Measurements from ENCODE around the gene IFT52.
A peak's percentile ranks its signal among the peaks of the same experiment; 100 is the strongest.

The IFT52 gene, protein sequence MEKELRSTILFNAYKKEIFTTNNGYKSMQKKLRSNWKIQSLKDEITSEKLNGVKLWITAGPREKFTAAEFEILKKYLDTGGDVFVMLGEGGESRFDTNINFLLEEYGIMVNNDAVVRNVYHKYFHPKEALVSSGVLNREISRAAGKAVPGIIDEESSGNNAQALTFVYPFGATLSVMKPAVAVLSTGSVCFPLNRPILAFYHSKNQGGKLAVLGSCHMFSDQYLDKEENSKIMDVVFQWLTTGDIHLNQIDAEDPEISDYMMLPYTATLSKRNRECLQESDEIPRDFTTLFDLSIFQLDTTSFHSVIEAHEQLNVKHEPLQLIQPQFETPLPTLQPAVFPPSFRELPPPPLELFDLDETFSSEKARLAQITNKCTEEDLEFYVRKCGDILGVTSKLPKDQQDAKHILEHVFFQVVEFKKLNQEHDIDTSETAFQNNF

DNA sequence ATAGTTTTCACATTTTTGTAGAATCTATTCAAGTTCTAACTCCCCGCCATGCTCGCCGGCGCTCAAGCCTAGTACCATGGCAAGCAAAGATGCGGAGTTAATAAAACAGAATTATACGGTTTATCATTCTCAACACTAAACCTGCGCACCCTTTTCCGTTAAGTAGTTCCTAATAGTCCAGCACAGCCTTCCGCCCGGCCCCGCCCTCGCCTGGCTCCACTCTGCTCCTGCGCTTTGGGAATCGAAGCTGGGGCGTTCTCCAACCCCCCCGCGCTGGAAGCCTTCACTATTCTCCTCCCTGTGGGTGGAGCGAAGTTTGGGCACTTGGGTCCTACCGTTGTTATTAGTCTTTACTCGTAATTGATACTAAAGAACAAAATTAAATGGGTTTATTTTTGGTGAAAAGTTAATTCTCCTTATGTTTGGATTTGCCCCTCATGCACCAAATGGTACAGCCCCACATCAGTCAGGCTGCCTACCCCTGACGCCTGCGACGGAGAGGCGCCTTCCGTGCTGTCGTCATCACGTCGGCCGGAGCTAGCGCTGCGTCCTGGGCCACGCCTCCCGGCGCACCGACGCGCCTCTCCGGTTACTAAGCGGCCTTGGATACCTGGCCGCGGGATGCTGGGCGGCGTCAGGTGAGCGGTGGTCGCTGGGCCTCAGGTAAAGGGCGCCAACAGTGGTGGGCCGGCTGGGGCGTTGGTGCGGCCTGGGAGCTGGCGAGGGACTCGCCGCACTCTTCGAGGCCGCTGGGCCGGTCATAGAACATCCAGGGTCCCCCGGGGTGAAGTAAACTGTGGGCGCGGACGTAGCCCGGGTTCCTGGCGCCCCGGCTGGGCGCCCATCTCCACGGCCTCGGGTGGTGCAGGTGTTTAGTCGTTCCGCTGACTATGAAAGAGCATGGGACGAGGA, at the start of gene IFT52:
TSS of gene IFT52 (plus strand) at position 546 of the 912 bp plus-strand sequence. CDS start 3,762 bp downstream, outside the sequence.
- DNase-seq, result peak; percentile 91

DNA sequence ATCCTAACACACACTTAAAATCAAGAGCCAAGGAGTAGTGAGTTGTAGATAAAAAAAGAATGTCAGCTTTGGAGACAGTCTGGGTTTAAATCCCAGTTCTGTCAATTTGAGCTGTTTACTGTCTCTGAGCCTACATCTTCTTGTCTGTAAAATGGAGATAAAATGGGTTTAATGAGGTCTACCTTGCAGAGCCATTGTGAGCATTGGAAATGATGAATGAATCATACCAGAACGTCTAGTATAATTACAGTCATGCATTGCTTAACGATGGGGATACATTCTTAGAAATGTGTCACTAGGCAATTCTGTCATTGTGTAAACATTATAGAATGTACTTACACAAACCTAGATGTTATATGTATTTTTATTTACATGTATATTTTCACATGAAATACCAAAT, 49.5 kb upstream of the IFT52 start:
- no peak for DNase-seq

DNA sequence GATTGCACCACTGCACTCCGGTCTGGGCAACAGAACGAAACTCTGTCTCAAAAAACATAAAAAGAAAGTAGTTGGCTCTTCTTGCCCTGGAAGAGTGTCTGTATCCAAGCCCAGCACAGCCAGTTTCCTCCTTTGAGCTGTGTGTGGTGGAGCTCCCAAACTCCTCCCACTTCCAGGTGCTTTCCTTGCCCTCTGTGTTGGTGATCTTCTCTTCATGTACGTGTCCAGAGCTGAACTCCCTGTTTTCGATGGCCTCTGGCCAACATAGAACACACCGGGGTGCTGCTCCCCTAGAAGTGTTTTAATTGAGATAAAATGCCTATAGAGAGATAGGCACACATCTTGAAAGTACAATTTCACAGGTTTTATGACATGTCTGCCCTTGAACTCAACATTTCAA, 48.6 kb upstream of the IFT52 start:
- peak; percentile 28 for DNase-seq

DNA sequence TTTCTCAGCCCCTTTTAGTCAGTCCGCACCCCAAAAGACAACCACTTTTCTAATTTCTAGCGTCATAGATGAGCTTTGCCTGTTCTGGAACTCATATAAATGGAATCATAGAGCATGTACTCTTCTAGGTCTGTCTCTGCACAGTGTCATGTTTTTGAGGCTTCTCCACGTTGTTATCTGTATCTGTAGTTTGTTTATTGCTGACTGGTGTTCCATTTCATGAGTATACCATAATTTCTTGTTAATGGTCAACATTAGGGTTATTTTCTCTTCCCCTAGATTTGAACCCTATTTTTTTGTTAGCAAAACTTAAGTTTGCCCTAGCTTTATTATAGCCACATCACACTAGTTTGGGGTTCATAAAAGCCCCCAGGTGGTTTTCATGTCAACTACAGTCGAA, 48.1 kb upstream of the IFT52 start:
- DNase-seq, result no peak

DNA sequence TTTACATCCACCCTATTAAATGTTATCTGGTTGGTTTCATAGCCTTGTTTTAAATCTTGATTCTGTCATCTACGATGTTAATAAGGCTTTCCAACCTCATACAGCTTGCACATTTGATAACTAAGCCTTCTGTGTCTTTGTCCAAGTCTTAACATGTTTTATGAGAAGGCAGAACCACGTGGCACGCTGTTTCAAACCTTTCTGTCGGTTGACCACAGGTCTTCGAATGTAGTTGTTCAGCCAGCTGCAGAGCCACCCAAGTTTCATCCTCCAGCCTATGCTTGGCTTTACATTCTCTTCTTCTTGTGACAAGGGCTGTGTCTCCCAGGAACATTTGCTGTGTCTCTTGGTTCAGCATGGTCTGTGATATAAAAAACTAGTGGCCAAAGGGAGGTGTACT, 47.6 kb upstream of the IFT52 start:
- DNase-seq, result peak; percentile 4

DNA sequence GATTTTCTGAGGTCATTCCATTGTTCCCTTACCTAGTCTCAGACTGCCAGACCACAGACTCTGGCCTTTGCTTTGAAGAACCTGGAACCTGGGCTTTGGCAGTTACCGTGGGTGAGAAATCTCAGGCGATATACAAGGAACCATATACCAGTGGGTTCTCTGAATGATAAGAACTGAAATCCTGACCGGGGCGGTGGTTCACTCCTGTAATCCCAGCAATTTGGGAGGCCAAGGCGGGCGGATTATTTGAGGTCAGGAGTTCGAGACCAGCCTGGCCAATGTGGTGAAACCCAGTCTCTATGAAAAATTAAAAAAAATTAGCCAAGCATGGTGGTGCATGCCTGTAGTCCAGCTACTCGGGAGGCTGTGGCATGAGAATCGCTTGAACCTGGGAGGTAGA, 46.2 kb upstream of the IFT52 start:
- DNase-seq, result no peak

DNA sequence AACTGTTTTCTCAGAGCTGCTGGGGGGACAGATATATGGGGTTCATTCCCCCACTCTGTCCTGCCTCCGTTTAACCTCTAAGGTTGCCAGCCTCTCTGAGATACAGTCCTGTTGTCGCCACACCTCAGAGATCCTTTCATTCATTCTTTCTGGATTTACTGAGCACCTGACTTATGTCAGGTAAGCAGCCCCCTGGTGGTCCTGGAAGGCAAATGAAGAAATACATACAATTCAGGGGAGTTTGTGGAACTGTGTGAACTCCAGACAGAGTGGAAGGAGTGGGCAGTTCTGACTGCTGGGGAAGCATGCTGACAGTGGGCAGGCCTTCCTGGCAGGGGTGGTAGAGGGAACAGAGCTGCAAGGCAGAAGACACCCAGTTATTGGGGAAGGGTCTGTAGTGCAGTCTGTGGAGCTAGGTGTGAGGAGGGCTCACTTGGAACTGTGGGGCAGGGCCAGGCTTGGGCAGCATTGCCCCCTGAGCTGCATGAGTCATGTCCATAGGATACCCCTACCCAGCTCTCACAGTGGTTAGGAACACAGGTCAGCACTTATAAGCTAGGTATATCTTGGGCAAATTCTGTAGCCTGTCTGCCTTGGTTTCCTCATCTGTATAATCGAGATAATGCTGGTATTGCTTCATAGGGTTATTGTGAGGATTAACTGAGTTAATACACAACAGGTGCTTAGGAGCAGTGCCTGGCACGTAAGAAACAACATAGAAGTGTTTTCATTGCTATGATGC, 44.7 kb upstream of the IFT52 start:
- DNase-seq, result no peak

DNA sequence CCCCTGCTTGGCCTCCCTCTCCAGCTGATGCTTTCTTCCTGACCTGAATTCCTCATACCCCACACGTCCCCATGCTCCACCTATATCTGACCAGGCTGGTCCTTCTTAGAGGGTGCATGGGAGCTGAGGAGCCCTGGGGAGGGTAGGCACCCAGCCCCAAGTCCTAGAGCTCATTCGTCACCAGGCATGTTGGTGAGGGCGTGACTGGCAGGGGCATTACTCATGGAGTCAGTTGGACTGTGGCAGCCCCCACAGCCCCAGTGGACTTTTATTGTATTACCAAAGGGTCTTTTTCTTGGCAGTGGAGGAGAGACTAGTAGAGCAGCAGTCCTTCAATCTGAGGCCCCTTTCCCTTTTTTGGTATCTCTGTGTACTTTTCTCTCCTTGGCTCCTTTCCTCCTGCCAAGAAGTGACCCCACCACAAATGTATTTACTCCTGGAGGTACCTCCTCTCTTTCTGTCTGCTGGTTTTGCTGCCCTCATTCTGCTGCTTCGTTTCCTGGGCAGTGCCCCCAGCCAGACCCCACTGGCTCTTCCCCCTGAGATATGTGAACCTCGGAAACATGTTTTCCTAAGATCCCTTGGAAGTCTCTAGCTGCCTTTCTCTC, 42.4 kb upstream of the IFT52 start:
- no peak for DNase-seq

DNA sequence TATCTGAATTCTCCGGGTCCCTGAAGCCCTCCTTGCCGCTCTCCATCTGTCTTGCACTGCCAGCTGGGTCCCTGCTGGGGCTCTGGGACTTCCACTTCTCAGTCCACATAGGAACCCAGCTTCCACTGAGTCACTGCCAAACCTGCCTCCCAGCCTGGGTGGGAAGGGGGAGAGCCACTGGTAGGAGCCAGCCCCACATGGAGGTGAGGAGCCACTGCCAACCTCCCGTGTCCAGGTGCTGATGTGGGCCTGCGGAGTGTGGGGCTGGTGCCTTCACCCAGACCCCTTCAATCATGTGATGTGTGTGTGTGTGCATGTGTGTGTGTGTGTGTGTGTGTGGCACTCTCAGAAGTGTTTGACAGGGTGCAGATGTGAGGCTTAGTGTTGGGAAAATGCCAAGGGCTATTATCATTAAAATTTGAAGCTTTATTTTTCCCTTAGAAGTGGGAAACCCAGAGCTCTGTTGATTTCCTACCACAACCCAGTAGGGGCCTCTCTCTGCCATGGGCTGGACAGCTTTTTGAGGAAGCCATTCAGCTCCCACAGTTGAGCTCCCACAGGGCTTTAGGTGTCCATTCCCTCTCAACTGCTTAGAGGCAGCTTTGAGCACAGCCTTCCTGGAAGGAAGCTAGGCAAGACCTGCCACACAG, 41.2 kb upstream of the IFT52 start:
- DNase-seq, result no peak

DNA sequence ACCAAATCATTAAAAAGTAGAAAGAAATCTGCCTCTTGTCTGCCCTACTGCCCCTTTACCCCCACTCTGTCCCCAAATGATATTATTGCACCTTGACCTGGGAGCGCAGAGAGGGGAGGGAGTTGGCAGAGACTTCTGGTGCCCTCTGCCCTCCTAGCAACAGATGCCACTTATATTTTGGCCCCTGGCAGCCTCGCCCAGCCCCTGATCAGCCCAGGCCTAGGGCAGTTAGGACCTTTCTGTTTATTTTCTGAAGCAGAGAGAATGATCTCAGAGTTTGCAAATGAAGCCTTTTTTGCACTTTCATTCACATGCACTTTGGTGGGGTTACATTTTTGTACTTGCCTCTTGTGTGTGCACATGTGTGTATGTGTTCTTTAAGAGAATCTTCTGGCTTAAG, 40.3 kb upstream of the IFT52 start:
- no peak for DNase-seq

DNA sequence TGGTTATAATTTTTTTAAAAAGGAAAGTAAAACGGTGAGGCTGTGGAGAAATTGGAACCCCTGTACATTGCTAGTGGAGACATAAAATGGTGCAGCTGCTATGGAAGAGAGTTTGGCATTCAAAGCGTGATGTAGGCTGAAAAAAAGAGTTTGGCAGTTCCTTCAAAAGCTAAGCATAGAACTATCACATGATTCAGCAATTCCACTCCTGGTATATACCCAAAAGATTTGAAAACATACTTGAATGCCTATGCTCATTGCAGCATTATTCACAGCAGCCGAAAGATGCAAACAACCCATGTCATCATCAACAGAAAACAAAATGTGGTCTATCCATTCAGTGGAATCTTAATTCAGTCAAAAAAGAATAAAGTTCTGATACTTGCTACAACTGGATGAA, 36.4 kb upstream of the IFT52 start:
- DNase-seq, result no peak

DNA sequence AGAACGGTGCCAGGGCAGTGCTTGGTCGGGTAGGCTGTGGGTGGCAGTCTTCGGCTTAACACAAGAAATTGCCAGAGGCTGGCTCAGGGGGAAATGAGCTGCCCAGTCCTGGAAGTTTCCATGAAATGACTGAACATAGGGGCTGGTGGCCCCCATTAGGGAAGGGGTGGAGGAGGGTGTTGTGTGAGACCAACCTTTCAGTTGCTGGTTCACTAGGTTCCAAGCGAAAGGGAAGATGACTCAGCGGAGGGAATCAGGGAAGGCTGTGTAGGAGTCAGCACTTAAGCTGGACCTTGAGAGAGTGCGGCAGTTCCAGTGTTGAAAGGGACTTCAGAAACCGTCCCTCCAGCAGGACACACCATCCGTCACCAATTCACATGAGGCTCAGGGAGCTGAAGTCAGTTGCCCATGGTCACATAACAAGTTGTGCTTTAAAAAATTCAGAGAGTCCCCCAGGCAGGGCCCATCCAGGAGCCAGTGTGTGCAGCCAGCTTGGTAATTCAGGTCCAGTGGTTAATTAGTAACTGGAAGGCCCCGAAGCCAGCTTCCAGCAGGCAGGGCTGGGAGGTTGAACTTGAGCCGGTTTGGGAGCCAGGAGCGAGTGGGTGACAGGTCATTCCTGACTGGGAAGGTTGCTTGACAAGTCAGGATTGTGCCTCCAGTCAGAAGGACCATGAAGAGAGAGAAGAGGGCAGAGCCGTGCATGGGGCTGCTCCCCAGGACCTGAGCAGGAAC, 32.2 kb upstream of the IFT52 start, which contains the start of gene SGK2:
TSS of gene SGK2 (plus strand) at position 616 of the 735 bp plus-strand sequence. CDS start 7,469 bp downstream, outside the sequence.
- DNase-seq, result no peak

DNA sequence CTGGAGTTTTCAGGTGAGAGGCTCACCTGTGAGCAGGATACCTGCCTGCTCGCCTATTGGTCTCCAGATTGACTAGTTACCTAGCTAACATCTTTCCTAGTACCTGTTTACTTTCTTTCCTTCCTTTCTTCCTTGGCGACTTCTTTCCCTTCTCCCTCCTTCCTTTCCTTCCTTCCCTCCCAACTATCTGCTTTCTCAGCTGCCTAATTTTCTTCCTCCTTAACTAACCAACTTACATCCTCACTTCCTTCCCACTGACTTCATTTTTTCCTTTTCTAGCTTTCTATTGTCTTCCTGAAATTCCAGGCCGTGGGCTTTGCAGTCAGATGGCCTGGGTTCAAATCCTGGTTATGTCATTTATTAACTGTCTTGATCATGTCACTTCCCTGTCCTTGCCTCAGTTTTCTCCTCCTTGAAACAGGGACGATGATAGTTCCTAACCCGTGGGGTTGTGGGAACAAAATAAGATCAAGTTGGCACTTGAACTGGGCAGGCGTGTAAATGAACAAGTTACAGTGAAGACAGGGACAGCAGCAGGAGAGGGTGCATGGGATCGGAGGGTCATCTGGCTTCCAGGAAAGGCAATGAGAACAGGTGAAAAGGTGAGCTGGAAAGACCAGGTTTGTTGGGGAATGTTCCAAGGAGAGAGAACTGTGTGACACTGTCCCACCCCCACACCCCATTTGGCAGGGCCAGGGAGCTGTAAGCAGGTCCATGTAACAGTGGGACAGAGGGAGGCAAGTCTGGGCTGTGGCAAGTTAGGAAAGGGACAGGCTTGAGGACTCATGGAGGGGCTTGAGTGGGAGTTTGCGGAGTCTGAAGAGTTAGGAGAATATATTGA, 31.4 kb upstream of the IFT52 start:
- DNase-seq, result no peak

DNA sequence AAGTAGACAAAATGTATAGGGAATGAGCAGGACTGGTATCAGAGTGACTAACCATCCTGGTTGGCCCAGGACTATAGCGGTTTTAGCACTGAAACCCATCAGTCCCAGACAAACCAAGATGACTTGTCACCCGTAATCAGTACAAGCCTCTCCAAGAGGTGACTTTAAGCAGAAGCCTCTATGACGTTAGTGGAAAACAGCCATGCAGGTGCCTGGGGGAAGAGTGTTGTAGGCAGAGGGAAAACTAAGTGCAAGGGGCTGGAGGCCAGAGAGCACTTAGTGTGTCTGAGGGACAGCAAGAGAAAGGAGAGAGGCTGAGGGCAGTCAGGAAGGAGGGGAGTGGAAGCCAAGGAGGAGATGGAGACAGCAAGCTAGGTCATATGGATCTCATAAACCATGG, 29.8 kb upstream of the IFT52 start:
- no peak for DNase-seq

DNA sequence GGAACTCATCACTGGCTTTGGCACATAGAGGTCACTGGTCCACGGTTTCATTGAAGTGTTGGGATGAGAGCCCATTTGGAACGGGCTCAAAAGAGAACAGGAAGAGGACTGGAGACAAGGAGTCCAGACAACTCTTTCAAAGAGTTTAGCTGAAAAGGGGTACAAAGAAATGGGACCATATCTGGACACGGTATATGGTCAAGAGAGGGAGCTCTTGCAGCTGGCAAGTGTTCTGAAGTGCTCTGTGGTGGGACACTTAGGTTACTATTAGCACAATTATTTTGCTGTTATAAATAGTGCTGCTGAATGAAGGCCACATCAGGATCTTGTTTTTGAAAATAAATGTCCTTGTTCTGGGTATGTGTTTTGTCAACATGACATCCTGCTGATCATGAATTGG, 27.3 kb upstream of the IFT52 start:
- no peak for DNase-seq

DNA sequence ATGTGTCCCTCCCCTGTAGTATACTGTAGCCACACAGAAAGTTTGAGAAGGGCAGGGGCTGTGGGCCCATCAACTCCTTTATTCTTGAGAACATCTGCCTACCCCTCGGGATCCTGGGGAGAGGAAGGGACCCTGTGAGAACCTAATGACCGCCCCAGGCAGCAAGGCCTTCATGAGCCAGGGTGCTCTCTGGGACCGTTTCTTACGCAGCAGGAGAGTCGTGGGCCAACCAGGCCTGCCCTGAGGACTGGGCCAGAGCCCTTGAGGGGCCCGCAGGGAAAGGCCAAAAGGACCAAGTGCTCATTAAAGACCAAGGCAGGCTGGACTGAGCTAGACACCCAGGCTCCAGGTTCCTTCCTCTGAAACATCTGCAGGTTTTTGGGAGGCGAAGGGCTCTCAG, 26.7 kb upstream of the IFT52 start:
- DNase-seq, result no peak

DNA sequence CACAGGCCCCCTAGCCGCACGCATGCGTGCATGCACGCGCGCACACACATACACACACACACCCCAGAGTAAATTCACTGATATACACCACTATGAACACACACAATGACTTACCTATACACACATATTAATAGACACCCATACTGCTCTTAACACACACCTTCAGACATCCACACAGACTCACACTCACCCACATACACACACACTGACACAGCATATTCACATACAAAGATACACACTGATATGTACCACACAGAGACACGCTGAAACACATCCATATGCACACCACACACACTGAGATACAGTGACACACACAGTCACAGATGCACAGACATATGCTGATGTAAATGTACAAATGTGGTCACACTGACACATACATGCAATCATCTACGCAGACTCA, 26.3 kb upstream of the IFT52 start:
- DNase-seq, result no peak

DNA sequence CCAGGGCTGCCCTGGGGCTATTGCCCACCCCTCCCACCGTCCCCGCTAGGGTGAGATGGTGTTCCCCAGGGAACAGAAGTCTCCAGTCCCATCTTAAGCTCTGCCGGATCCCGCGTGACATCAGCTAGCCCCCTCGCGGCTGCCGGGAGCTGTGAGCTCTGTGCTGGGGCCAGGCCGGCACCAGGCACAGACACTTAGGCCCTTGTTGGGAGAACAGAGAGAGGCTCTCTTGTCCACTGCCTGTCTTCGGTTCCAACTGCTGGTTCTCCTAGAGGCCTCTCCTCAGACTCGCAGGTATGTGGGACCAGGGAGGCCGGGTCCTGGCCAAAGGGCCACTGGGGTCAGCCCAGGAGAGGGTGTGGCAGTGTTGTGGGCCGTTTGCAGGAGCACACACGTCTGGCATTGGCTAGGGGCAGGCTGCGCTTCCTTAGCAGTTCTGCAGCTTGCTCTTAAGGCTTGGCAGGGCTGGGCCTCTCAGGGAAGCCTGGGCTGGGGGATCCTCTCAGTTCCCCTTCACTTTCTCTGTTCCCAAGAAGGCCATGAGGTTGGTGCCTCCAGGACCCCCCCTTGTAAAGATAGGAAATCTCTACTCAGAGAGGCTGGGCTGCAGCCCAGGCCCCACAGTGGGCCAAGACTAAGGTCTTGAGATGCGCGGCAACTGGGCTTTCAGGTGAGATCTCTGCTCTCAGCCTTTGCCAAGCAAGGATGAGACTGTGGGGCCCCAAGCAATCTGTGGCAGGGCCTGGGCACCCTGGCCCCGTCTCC, 25.6 kb upstream of the IFT52 start:
- no peak for DNase-seq

DNA sequence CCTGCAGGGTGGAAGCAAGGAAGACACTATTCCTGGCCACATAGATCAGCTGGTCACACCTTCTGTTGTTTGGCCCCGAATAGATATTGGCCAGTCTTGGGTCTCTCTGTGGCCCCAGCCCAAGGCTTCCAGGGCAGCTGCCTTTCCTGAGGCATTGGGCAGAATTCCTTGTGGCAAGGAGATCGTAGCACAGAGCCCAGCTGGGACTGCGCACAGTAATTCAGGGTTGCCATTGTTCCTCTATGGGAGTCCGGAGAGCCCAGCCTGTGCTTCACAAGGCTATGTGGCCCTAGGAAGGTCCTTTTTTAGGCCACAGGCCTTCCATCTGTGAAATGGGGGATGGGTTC, 25.0 kb upstream of the IFT52 start:
- DNase-seq, result no peak

DNA sequence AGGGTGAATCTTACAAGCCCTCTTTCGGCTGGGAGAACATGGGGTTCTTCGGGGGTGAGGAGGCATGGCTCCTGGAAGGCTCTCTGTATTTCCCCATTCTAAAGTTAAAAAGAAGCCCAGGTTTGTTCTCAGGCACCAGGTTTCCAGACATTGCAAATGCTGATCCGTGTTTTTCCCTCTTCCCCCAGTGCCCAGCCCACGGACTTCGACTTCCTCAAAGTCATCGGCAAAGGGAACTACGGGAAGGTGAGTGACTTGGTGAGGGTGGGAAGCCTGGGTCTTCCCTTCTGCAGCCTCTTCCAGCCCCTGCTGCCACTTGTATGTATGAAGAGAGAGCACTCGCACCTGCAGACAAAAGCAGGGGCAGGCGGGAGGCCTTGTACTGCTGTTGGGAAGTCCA, 23.3 kb upstream of the IFT52 start:
- no peak for DNase-seq
